A673 (cell line): Measurements from ENCODE around the gene TSPAN5. TPM values are rescaled to one million over a fixed set of nuclear protein-coding genes. Genes with fewer than 3 reads are reported as not detected.

ENCODE experiments used
- BruUV-seq: library from RNA; stranded (reverse); fragments of 400-500 nt; replicated peaks from 2 replicates; lab custom pipeline; 2021; lab: Mats Ljungman, UMichigan
- CTCF ChIA-PET: fragments of 300-600 bp; sonication (Branson Sonifier 250); formaldehyde crosslinking; loops from one replicate; lab custom pipeline; 2022; ENCODE audit warnings: antibody characterized with exemption; lab: Charles Lee
- POLR2A ChIA-PET: fragments of 300-600 bp; sonication (Branson Sonifier 250); formaldehyde crosslinking; loops from one replicate; lab custom pipeline; 2022; ENCODE audit warnings: antibody characterized with exemption; ENCODE audit not compliant: low non-redundant PET; lab: Charles Lee
- DNase-seq: peaks from one replicate; pipeline ENCODE4 v3.0.0-alpha.2; 2015; ENCODE audit warnings: low spot score
- H3K27ac ChIP-seq: fragments of 200-600 bp; sonication (generic); 2 replicates; pipeline ENCODE4 v1.5.1; 2016; ENCODE audit warnings: mixed run types, low read depth, mild to moderate bottlenecking, mixed read lengths, antibody characterized with exemption, low read length; ENCODE audit not compliant: poor library complexity, severe bottlenecking
- H3K27me3 ChIP-seq: fragments of 200-600 bp; sonication (generic); replicated peaks from 2 replicates; pipeline ENCODE4 v1.6.1; 2017; ENCODE audit warnings: mixed run types, low read depth, mild to moderate bottlenecking, mixed read lengths, antibody characterized with exemption, low read length; ENCODE audit not compliant: insufficient read depth, poor library complexity
- H3K36me3 ChIP-seq: fragments of 200-600 bp; sonication (generic); 2 replicates; pipeline ENCODE4 v1.6.1; 2016; ENCODE audit warnings: mixed run types, mild to moderate bottlenecking, mixed read lengths, antibody characterized with exemption, low read length; ENCODE audit not compliant: insufficient read depth, poor library complexity, severe bottlenecking
- H3K4me1 ChIP-seq: fragments of 200-600 bp; sonication (generic); 2 replicates; pipeline ENCODE4 v1.6.1; 2017; ENCODE audit warnings: mixed run types, mild to moderate bottlenecking, mixed read lengths, antibody characterized with exemption, low read length; ENCODE audit not compliant: insufficient read depth, poor library complexity, severe bottlenecking
- H3K4me3 ChIP-seq: fragments of 200-600 bp; sonication (generic); 2 replicates; pipeline ENCODE4 v1.5.1; 2016; ENCODE audit warnings: low read depth, mixed run types, mild to moderate bottlenecking, mixed read lengths, low read length; ENCODE audit not compliant: poor library complexity, severe bottlenecking
- H3K9me3 ChIP-seq: fragments of 200-600 bp; sonication (generic); 2 replicates; pipeline ENCODE4 v1.6.1; 2016; ENCODE audit warnings: mixed run types, low read depth, mild to moderate bottlenecking, mixed read lengths, antibody characterized with exemption, low read length; ENCODE audit not compliant: poor library complexity, severe bottlenecking
- CTCF ChIP-seq: fragments of 300-800, 200-600 bp; sonication (generic); conservative IDR thresholded peaks from 2 replicates; pipeline ENCODE4 v1.5.1; 2017; ENCODE audit warnings: low read depth, mild to moderate bottlenecking, antibody characterized with exemption, low read length, moderate library complexity, mixed read lengths
- EZH2 ChIP-seq: fragments of 200-600 bp; sonication (generic); IDR thresholded peaks from 2 replicates; pipeline ENCODE4 v1.6.1; 2017; ENCODE audit warnings: borderline replicate concordance, low read depth, mild to moderate bottlenecking, mixed read lengths, antibody characterized with exemption, low read length; ENCODE audit not compliant: poor library complexity, severe bottlenecking
- intact Hi-C: fragments of 100-400 bp; cut with micrococcal nuclease; formaldehyde crosslinking; loops from one replicate; pipeline ENCODE4 v1.10.0; 2022; ENCODE audit not compliant: unreplicated experiment
- total RNA-seq: library from RNA; stranded (reverse); gene quantifications from 2 replicates; pipeline ENCODE4 v1.2.3, GENCODE V29; 2021

TSPAN5 gene
- total RNA-seq, 1 experiment from 2014 or later = 15.2 TPM

- BruUV-seq = no TSS peak
- H3K4me3 ChIP-seq = no peak overlapping the region
- DNase-seq = no peak
- no peaks in the 10 kb centered on the region for H3K36me3 ChIP-seq
- H3K27me3 ChIP-seq = no peaks in the 10 kb centered on the region
- peaks cover 12% of the 10 kb centered on the region for H3K4me1 ChIP-seq
- POLR2A ChIA-PET = no interaction called here
- TF ChIP-seq EZH2 = no peak
- TF ChIP-seq CTCF = no peak
- intact Hi-C loops = no loop called here
- CTCF ChIA-PET = no interaction called here
- no peak overlapping the region for H3K27ac ChIP-seq
- no peaks in the 10 kb centered on the region for H3K9me3 ChIP-seq
Observed at GRCh38 chr4:98610431-98610830, 48.0 kb downstream of the TSPAN5 start.

- intact Hi-C loops = no loop called here
- Histone ChIP-seq H3K27me3 (no peaks in the 10 kb centered on the region), H3K9me3 (no peaks in the 10 kb centered on the region), H3K4me1 (peaks cover 12% of the 10 kb centered on the region), H3K4me3 (no peak overlapping the region), H3K27ac (no peak overlapping the region), H3K36me3 (no peaks in the 10 kb centered on the region)
- CTCF ChIA-PET = no interaction called here
- BruUV-seq = no TSS peak
- TF ChIP-seq EZH2 = no peak
- TF ChIP-seq CTCF = no peak
- DNase-seq = no peak
- POLR2A ChIA-PET = no interaction called here
Observed at GRCh38 chr4:98609934-98610333, 48.5 kb downstream of the TSPAN5 start.

- intact Hi-C loops = no loop called here
- no peak for DNase-seq
- no peak overlapping the region for H3K4me3 ChIP-seq
- no peak overlapping the region for H3K27ac ChIP-seq
- no peaks in the 10 kb centered on the region for H3K36me3 ChIP-seq
- ChIA-PET POLR2A (no interaction called here), CTCF (no interaction called here)
- TF ChIP-seq CTCF (no peak), EZH2 (no peak)
- no peaks in the 10 kb centered on the region for H3K27me3 ChIP-seq
- no TSS peak for BruUV-seq
- no peaks in the 10 kb centered on the region for H3K9me3 ChIP-seq
- H3K4me1 ChIP-seq = peaks cover 8% of the 10 kb centered on the region
Observed at GRCh38 chr4:98608356-98608755, 50.1 kb downstream of the TSPAN5 start.
